HCT116 (cell line): ENCODE results near the gene UMODL1. TPM values are rescaled to one million over a fixed set of nuclear protein-coding genes. Genes with fewer than 3 reads are reported as not detected.

Experiments used
- ATAC-seq: fragments of 200-7000 bp; cut with Tn5 transposase; 2 replicates; pipeline ENCODE4 v1.9.1; 2020; ENCODE audit warnings: mild to moderate bottlenecking, moderate library complexity
- BruUV-seq: library from RNA; stranded (reverse); fragments of 400-500 nt; replicated peaks from 2 replicates; lab custom pipeline; 2021; lab: Mats Ljungman, UMichigan
- CTCF ChIA-PET: fragments of 300-600 bp; sonication (Branson Sonifier 250); formaldehyde crosslinking; loops from one replicate; lab custom pipeline; 2021; ENCODE audit warnings: antibody characterized with exemption; lab: Charles Lee
- POLR2A ChIA-PET: fragments of 300-600, 350-600 bp; sonication (Branson Sonifier 250); formaldehyde crosslinking; loops from one replicate; lab custom pipeline; 2021; ENCODE audit warnings: antibody characterized with exemption; lab: Charles Lee
- RAD21 ChIA-PET, 2 experiments: fragments of 300-600 bp; sonication (Branson Sonifier 250); formaldehyde crosslinking; loops; one replicate each; lab custom pipeline; 2023; ENCODE audit warnings: low total read pairs in 2 of 2; ENCODE audit not compliant: uncharacterized antibody in 2 of 2, unreplicated experiment in 2 of 2, low non-redundant PET in 1 of 2; lab: Charles Lee
- DNase-seq: peaks from one replicate; pipeline ENCODE4 v3.0.0-alpha.2; 2010; ENCODE audit warnings: low read depth, low spot score
- H2AFZ ChIP-seq: fragments of 200-600 bp; shearing (Covaris generic), sonication (generic); 2 replicates; pipeline ENCODE4 v1.6.1; 2017; ENCODE audit warnings: low read depth, mixed run types, mixed read lengths, antibody characterized with exemption, low read length; ENCODE audit not compliant: poor library complexity, severe bottlenecking
- H3K27ac ChIP-seq: 2 replicates; pipeline ENCODE4 v1.5.1; 2012; ENCODE audit warnings: low read depth, low read length
- H3K27me3 ChIP-seq: fragments of 200-600 bp; sonication (generic); 2 replicates; pipeline ENCODE4 v1.6.1; 2016; ENCODE audit warnings: mixed run types, low read length, mixed read lengths; ENCODE audit not compliant: insufficient read depth
- H3K36me3 ChIP-seq, 2 experiments: fragments of 200-500 bp in 1 of 2; fragments of 200-600 bp in 1 of 2; sonication (Bioruptor generic) in 1 of 2; sonication (generic) in 1 of 2; 2 replicates each; pipeline versions ENCODE4 v1.5.1 to v1.6.1; 2014 to 2016; ENCODE audit warnings: low read length in 2 of 2, inconsistent platforms in 1 of 2, mixed read lengths in 1 of 2, mixed run types in 1 of 2; ENCODE audit not compliant: insufficient read depth in 2 of 2, control insufficient read depth in 1 of 2
- H3K4me1 ChIP-seq, 2 experiments: fragments of 200-600 bp in 1 of 2; sonication (generic) in 1 of 2; 2 replicates each; pipeline versions ENCODE4 v1.5.1 to v1.6.1; 2012 to 2017; ENCODE audit warnings: low read length in 2 of 2, inconsistent platforms in 1 of 2, mild to moderate bottlenecking in 1 of 2, mixed read lengths in 1 of 2, mixed run types in 1 of 2, moderate library complexity in 1 of 2; ENCODE audit not compliant: insufficient read depth in 2 of 2, control insufficient read depth in 1 of 2
- H3K4me2 ChIP-seq: fragments of 200-600 bp; sonication (generic); 2 replicates; pipeline ENCODE4 v1.6.1; 2017; ENCODE audit warnings: mixed run types, low read length, mixed read lengths
- H3K4me3 ChIP-seq, 2 experiments: fragments of 200-600 bp in 1 of 2; sonication (generic) in 1 of 2; replicated peaks in 1 of 2; 2 replicates each; pipeline ENCODE4 v1.5.1; 2011 to 2016; ENCODE audit warnings: low read length in 2 of 2, control low read depth in 1 of 2, low read depth in 1 of 2, mild to moderate bottlenecking in 1 of 2, mixed read lengths in 1 of 2, mixed run types in 1 of 2
- H3K79me2 ChIP-seq: fragments of 200-600 bp; sonication (generic); 2 replicates; pipeline ENCODE4 v1.6.1; 2017; ENCODE audit warnings: mild to moderate bottlenecking, mixed run types, low read length, moderate library complexity, mixed read lengths; ENCODE audit not compliant: insufficient read depth
- H3K9ac ChIP-seq: fragments of 200-600 bp; sonication (generic); 2 replicates; pipeline ENCODE4 v1.6.1; 2016; ENCODE audit warnings: low read length, mixed read lengths
- H3K9me2 ChIP-seq: fragments of 200-600 bp; sonication (generic), shearing (Covaris generic); 2 replicates; pipeline ENCODE4 v1.6.1; 2017; ENCODE audit warnings: mixed run types, mild to moderate bottlenecking, moderate library complexity; ENCODE audit not compliant: insufficient read depth
- H3K9me3 ChIP-seq, 2 experiments: fragments of 200-500 bp in 1 of 2; fragments of 200-600 bp in 1 of 2; sonication (Bioruptor generic) in 1 of 2; sonication (generic) in 1 of 2; 2 replicates each; pipeline ENCODE4 v1.6.1; 2014 to 2017; ENCODE audit warnings: low read length in 2 of 2, mixed read lengths in 2 of 2, inconsistent platforms in 1 of 2, low read depth in 1 of 2, mild to moderate bottlenecking in 1 of 2, mixed run types in 1 of 2, moderate library complexity in 1 of 2; ENCODE audit not compliant: control insufficient read depth in 1 of 2, insufficient read depth in 1 of 2
- H4K20me1 ChIP-seq: fragments of 200-600 bp; sonication (generic), shearing (Covaris generic); 2 replicates; pipeline ENCODE4 v1.6.1; 2017; ENCODE audit warnings: mixed run types, mild to moderate bottlenecking, moderate library complexity; ENCODE audit not compliant: insufficient read depth
- ATF3 ChIP-seq: IDR thresholded peaks from 2 replicates; pipeline ENCODE4 v1.6.1; 2012
- EZH2 ChIP-seq: fragments of 200-600 bp; sonication (generic); IDR thresholded peaks from 2 replicates; pipeline ENCODE4 v1.6.1; 2017; ENCODE audit warnings: antibody characterized with exemption, mixed run types
- POLR2A ChIP-seq: IDR thresholded peaks from 2 replicates; pipeline ENCODE4 v1.7.0; 2011; ENCODE audit warnings: borderline replicate concordance; ENCODE audit not compliant: insufficient read depth, insufficient read length; ENCODE audit errors: extremely low read depth
- YY1 ChIP-seq: IDR thresholded peaks from 2 replicates; pipeline ENCODE4 v1.6.1; 2011; ENCODE audit warnings: low read length, low read depth, moderate library complexity, mild to moderate bottlenecking; ENCODE audit not compliant: insufficient replicate concordance; ENCODE audit errors: extremely low read depth
- intact Hi-C: fragments of 100-400 bp; cut with micrococcal nuclease; formaldehyde crosslinking; loops from 2 replicates; pipeline ENCODE4 v1.10.0; 2022
- total RNA-seq: library from RNA; stranded (reverse); gene quantifications from one replicate; pipeline ENCODE4 v1.2.1, GENCODE V29; 2021; ENCODE audit not compliant: unreplicated experiment
- TF ChIP-seq, protein P1 (sequence below): IDR thresholded peaks from 2 replicates; pipeline ENCODE4 v1.6.1; 2012; ENCODE audit warnings: low read depth

UMODL1 gene
- total RNA-seq, 1 experiment from 2014 or later: not detected

DNA sequence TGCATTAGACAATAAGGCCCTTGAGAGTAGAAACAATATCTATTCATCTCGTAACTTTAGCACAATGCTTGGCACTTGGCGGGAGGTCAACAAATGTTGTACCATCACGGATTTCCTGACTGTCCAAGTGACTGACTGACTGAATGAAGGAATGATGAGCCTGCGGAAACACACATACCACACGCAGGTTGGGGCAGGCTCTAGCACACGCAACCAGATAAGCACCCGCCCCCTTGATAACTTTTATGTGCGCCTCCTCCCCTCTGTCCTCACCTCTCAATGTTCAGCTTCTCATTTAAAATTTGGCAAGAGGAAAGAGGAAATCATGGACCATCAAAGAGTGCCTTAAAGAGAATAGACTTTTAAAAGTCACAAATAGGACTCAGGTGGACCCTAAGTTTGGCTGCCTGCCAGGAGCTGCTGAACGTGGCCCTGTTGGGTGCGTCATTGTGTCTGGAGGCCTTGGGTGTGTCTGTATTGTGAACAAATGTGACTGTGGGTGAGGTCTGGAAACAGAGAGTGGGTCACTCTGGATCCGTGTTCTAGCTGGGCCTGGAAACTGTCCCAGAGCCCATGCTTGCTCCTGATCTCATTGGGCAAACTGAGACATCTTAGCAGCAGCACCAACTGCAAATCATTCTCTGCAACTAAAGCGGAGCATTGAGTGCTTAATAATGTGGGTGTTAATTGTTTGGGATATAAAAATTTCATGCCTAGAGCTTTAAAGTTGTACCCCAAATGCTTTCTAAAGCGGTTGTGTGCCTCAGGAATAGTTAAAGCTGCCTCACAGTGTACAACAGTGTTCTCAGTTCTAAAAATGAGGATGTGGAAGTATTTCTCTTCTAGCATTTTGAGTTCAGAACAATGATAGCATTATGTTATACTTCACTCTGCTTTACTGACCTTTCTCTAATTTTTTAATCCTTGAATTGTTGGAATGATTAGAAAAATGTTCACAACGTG is 100.3 kb downstream of the UMODL1 start (continued):
- TF ChIP-seq, protein P1, sequence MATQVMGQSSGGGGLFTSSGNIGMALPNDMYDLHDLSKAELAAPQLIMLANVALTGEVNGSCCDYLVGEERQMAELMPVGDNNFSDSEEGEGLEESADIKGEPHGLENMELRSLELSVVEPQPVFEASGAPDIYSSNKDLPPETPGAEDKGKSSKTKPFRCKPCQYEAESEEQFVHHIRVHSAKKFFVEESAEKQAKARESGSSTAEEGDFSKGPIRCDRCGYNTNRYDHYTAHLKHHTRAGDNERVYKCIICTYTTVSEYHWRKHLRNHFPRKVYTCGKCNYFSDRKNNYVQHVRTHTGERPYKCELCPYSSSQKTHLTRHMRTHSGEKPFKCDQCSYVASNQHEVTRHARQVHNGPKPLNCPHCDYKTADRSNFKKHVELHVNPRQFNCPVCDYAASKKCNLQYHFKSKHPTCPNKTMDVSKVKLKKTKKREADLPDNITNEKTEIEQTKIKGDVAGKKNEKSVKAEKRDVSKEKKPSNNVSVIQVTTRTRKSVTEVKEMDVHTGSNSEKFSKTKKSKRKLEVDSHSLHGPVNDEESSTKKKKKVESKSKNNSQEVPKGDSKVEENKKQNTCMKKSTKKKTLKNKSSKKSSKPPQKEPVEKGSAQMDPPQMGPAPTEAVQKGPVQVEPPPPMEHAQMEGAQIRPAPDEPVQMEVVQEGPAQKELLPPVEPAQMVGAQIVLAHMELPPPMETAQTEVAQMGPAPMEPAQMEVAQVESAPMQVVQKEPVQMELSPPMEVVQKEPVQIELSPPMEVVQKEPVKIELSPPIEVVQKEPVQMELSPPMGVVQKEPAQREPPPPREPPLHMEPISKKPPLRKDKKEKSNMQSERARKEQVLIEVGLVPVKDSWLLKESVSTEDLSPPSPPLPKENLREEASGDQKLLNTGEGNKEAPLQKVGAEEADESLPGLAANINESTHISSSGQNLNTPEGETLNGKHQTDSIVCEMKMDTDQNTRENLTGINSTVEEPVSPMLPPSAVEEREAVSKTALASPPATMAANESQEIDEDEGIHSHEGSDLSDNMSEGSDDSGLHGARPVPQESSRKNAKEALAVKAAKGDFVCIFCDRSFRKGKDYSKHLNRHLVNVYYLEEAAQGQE: no peak

- no peak overlapping the region for H3K4me3 ChIP-seq
- H3K36me3 ChIP-seq: no peaks in the 10 kb centered on the region
- no peaks in the 10 kb centered on the region for H3K9me2 ChIP-seq
- H3K27me3 ChIP-seq: no peaks in the 10 kb centered on the region
- ChIA-PET RAD21 (no interaction called here), POLR2A (no interaction called here), CTCF (interaction anchor here (0.9 kb wide), 1 partner anchor 137 kb away, joined by 3 read pairs; no protein-coding TSS in a partner anchor)
- H2AFZ ChIP-seq: no peak overlapping the region
- H3K27ac ChIP-seq: no peak overlapping the region
- H3K9ac ChIP-seq: no peak overlapping the region
- no peaks in the 10 kb centered on the region for H4K20me1 ChIP-seq
- no TSS peak for BruUV-seq
- no peaks in the 10 kb centered on the region for H3K79me2 ChIP-seq
- DNase-seq: no peak
- intact Hi-C loops: no loop called here
- H3K4me2 ChIP-seq: no peak overlapping the region
- TF ChIP-seq ATF3 (no peak), YY1 (no peak), EZH2 (no peak), POLR2A (no peak)
- no peaks in the 10 kb centered on the region for H3K9me3 ChIP-seq
- ATAC-seq: no peak
- peaks cover 8 to 26% of the 10 kb centered on the region in 2 experiments; a peak in 3 of 4 replicates for H3K4me1 ChIP-seq
Measured at GRCh38 chr21:42172596-42173483, 101.7 kb downstream of the UMODL1 start.
